BE2C (cell line): ENCODE results near the gene KCP.

Experiments
- DNase-seq: peaks from one replicate; pipeline ENCODE4 v3.0.0-alpha.2; 2020
- H3K27me3 ChIP-seq: fragments of 250-450 bp; sonication (Bioruptor Pico); 2 replicates; pipeline ENCODE4 v1.5.1; 2020; ENCODE audit warnings: mild to moderate bottlenecking
- H3K36me3 ChIP-seq: fragments of 250-450 bp; sonication (Bioruptor Pico); 2 replicates; pipeline ENCODE4 v1.5.1; 2020; ENCODE audit warnings: mild to moderate bottlenecking
- H3K4me1 ChIP-seq: fragments of 250-450 bp; sonication (Bioruptor Pico); 2 replicates; pipeline ENCODE4 v1.5.1; 2020
- H3K4me3 ChIP-seq: 2 replicates; pipeline ENCODE4 v1.5.1; 2011; ENCODE audit warnings: low read depth, low read length
- H3K9me3 ChIP-seq: fragments of 250-450 bp; sonication (Bioruptor Pico); 2 replicates; pipeline ENCODE4 v1.5.1; 2020
- TF ChIP-seq, protein P1 (sequence below): IDR thresholded peaks from 2 replicates; pipeline ENCODE4 v1.5.1; 2012; ENCODE audit warnings: mild to moderate bottlenecking, low read depth, low read length

Gene KCP

GRCh38 chr7:128885370-128886187, 24.9 kb downstream of the KCP start:
- TF ChIP-seq, protein P1, sequence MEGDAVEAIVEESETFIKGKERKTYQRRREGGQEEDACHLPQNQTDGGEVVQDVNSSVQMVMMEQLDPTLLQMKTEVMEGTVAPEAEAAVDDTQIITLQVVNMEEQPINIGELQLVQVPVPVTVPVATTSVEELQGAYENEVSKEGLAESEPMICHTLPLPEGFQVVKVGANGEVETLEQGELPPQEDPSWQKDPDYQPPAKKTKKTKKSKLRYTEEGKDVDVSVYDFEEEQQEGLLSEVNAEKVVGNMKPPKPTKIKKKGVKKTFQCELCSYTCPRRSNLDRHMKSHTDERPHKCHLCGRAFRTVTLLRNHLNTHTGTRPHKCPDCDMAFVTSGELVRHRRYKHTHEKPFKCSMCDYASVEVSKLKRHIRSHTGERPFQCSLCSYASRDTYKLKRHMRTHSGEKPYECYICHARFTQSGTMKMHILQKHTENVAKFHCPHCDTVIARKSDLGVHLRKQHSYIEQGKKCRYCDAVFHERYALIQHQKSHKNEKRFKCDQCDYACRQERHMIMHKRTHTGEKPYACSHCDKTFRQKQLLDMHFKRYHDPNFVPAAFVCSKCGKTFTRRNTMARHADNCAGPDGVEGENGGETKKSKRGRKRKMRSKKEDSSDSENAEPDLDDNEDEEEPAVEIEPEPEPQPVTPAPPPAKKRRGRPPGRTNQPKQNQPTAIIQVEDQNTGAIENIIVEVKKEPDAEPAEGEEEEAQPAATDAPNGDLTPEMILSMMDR, result no peak
- no peak for DNase-seq
- no peaks in the 10 kb centered on the region for H3K9me3 ChIP-seq
- no peaks in the 10 kb centered on the region for H3K4me1 ChIP-seq
- H3K4me3 ChIP-seq, result no peak overlapping the region
- no peaks in the 10 kb centered on the region for H3K36me3 ChIP-seq
- H3K27me3 ChIP-seq, result no peaks in the 10 kb centered on the region

DNA sequence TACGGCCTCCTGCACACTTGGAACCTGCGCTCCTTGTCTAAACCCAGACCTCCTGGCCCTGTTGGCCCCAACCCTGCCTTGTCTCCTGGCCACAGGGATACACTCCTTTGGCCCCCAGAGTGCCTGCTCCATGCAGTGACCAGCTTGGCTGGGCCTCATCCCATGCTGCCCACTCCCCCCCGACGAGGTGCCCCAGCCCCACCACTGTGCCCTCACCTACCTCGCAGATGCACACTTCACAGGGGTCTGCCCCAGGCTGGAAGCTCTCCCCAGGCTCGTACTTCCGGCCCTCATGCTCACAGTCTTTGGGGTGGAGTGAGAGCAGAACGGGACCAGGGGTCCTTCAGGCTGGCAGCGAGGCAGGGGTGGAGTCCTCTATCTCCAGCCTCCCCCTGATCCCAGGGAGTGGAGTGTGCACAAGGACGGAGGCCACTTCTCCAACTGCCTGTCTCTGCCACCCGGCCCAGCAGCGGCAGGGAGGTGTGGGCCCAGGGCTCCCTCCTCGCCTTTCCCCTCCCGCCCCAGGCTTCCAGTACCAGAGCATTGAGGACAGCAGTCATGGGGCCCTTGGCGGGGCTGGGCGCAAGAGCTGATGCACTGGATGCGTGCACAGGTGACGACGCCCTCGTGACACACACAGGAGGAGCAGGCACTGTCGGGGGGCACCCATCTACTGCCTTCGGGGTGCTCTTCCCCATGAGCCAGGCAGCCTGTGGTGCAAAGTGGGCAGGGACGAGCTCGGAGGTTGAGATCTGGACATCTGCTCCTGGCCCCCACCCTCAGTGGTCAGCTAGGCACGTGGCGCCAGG, 25.7 kb downstream of the KCP start:
- no peaks in the 10 kb centered on the region for H3K36me3 ChIP-seq
- H3K27me3 ChIP-seq, result no peaks in the 10 kb centered on the region
- no peaks in the 10 kb centered on the region for H3K9me3 ChIP-seq
- TF ChIP-seq, protein P1, result no peak
- H3K4me1 ChIP-seq, result 0 out of 2 replicates have a peak, but pooled peaks cover 4% of the 10 kb centered on the region
- H3K4me3 ChIP-seq, result no peak overlapping the region
- DNase-seq, result peak; percentile 17

DNA sequence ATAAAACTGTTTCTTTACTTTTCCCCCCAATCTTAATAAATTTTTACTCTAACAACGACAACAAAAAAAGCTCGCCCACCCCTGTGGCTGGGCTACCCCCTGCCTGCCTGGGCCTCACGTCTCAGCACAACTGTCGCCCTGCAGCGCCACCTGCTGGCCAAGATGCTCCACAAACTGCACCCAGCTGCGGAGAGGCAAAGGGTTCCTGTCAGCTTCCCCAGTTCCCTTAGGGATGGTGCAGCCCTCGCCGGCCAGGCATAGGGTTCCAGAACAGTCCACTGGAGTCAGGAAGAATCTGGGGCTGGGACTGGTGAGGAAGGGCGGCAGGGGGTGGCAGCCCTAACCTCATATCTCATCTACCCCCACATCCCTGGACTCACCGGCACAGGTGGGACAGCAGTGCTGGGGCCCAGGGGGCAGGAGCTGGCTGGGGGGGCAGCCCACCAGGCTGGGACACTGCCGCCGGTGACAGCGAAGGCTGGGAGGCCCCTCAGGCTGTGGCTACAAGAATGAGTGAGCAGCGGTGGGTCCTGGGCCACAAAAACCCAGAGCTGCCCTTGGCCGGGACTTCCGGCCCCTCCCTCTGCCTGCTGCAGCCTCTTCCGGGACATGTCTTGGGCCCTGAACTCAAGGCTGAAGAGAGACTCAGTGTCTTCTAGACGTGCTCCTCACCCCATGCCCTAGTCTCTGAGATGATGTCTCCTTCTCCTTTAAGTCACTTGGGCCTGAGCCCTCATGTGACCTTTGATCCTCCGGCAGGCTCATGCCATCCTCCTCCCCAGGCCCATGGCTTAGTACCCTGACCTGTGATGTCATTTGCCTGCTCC, 26.7 kb downstream of the KCP start:
- Histone ChIP-seq H3K27me3 (no peaks in the 10 kb centered on the region), H3K4me1 (0 out of 2 replicates have a peak, but pooled peaks cover 5% of the 10 kb centered on the region), H3K36me3 (no peaks in the 10 kb centered on the region), H3K9me3 (no peaks in the 10 kb centered on the region), H3K4me3 (no peak overlapping the region)
- TF ChIP-seq, protein P1, result peak; percentile 95
- DNase-seq, result peak; percentile 89

DNA sequence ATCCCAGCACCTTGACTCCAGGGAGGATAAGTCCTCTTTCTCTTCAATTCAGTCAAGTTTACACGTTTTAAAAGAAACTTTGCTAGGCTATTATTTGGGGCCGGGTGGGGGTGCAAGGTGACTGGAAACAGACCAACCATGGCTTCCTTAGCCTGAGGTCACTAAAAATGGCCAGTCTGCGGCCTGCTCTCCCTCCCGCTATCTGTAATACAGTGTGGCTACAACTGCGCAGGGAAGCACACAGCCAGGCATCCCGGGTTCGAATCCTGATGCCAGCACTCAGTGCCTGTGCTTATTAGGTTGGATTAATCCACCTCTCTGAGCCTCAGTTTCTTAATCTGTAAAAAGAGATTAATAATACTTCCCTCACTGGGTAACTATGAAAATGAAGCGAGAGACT, 28.4 kb downstream of the KCP start:
- H3K4me3 ChIP-seq, result no peak overlapping the region
- DNase-seq, result no peak
- H3K27me3 ChIP-seq, result no peaks in the 10 kb centered on the region
- H3K36me3 ChIP-seq, result no peaks in the 10 kb centered on the region
- H3K4me1 ChIP-seq, result 0 out of 2 replicates have a peak, but pooled peaks cover 5% of the 10 kb centered on the region
- no peaks in the 10 kb centered on the region for H3K9me3 ChIP-seq
- TF ChIP-seq, protein P1, result no peak

- no peaks in the 10 kb centered on the region for H3K27me3 ChIP-seq
- no peaks in the 10 kb centered on the region for H3K36me3 ChIP-seq
- peak; percentile 5 for DNase-seq
- TF ChIP-seq, protein P1, result no peak
- no peak overlapping the region for H3K4me3 ChIP-seq
- 0 out of 2 replicates have a peak, but pooled peaks cover 5% of the 10 kb centered on the region for H3K4me1 ChIP-seq
- no peaks in the 10 kb centered on the region for H3K9me3 ChIP-seq
These were observed 28.9 kb downstream of the KCP start for GRCh38 chr7:128881458-128882125.
